Chondrocyte (in vitro differentiated cells): ENCODE results near the gene ETF1. TPM values are rescaled to one million over a fixed set of nuclear protein-coding genes. Genes with fewer than 3 reads are reported as not detected.

Experiments used
- total RNA-seq: library from RNA; stranded (reverse); gene quantifications from 3 replicates; pipeline ENCODE4 v1.2.1, GENCODE V29; 2021

ETF1 gene
- total RNA-seq, 1 donor from 2014 or later: 92.1 TPM

Other genes with a start within 250 kb of the ETF1 start
- gene CDC25C, start 211.4 kb downstream of the ETF1 start, total RNA-seq: 1.2 to 1.6 TPM (median 1.6 TPM) in 3 replicates
- gene FAM53C, start 205.0 kb downstream of the ETF1 start, total RNA-seq: 34.3 to 34.8 TPM (median 34.7 TPM) in 3 replicates
- 37.6 to 51.5 TPM (median 39.1 TPM) in 3 replicates for gene KDM3B, start 190.6 kb downstream of the ETF1 start, total RNA-seq
- gene REEP2, start 104.2 kb downstream of the ETF1 start, total RNA-seq: 30.2 to 35.1 TPM (median 34.6 TPM) in 3 replicates
- 47.6 to 103 TPM (median 82.5 TPM) in 3 replicates for gene EGR1, start 77.8 kb downstream of the ETF1 start, total RNA-seq
- gene HSPA9, start 32.2 kb upstream of the ETF1 start, total RNA-seq: 164 to 241 TPM (median 237 TPM) in 3 replicates
- gene CTNNA1, start 210.2 kb upstream of the ETF1 start, total RNA-seq: 326 to 397 TPM (median 393 TPM) in 3 replicates